Measurements from ENCODE around the gene DKC1.
A peak's percentile ranks its signal among the peaks of the same experiment; 100 is the strongest.

DKC1 gene

GRCh38 chrX:154784149-154784995 is 21.7 kb downstream of the DKC1 start:
- H3K4me2 ChIP-seq, result peak overlapping the region in 8 of 11 experiments; percentile 18 to 72 (median 46); a peak in 16 of 22 replicates
- peak overlapping the region in 2 of 11 experiments; percentile 13 to 15; a peak in 3 of 22 replicates for H3K27ac ChIP-seq
- H3K36me3 ChIP-seq, result peaks cover 9 to 76% (median 40%) of the 10 kb centered on the region in 11 experiments; a peak in 21 of 22 replicates
- peaks cover 17 to 56% (median 26%) of the 10 kb centered on the region in 10 experiments for H3K4me1 ChIP-seq
- no peak overlapping the region for H3K4me3 ChIP-seq
- H3K9ac ChIP-seq, result 0 out of 22 replicates have a peak overlapping the region, but pooled peaks of 1 of the 11 experiments have one; percentile 13
- no peak for TF ChIP-seq Cebpa-rat (IDR thresholded peaks at IDR 0.05)
- H3K27me3 ChIP-seq, result peaks cover 72 to 99% (median 93%) of the 10 kb centered on the region in 11 experiments
- no peaks in the 10 kb centered on the region; a peak in 2 of 22 replicates for H3K9me3 ChIP-seq (replicated peaks in 1 of 11)
- H4K20me1 ChIP-seq, result peaks cover 0 to 32% (median 6%) of the 10 kb centered on the region in 11 experiments; a peak in 9 of 22 replicates

GRCh38 chrX:154785716-154786115 is 23.1 kb downstream of the DKC1 start:
- H3K4me1 ChIP-seq, result peaks cover 17 to 56% (median 26%) of the 10 kb centered on the region in 10 experiments
- H3K36me3 ChIP-seq, result peaks cover 17 to 76% (median 48%) of the 10 kb centered on the region in 11 experiments
- peaks cover 0 to 29% (median 3%) of the 10 kb centered on the region in 11 experiments; a peak in 5 of 22 replicates for H4K20me1 ChIP-seq
- H3K4me3 ChIP-seq, result no peak overlapping the region
- no peak overlapping the region for H3K9ac ChIP-seq
- no peaks in the 10 kb centered on the region; a peak in 3 of 22 replicates for H3K9me3 ChIP-seq (replicated peaks in 1 of 11)
- H3K27me3 ChIP-seq, result peaks cover 72 to 99% (median 93%) of the 10 kb centered on the region in 11 experiments
- H3K4me2 ChIP-seq, result peak overlapping the region; percentile 27 to 72 (median 49); a peak in 21 of 22 replicates
- peak overlapping the region in 5 of 11 experiments; percentile 21 to 44 (median 29); a peak in 3 of 22 replicates for H3K27ac ChIP-seq
- no peak for TF ChIP-seq Cebpa-rat (IDR thresholded peaks at IDR 0.05)

DNA sequence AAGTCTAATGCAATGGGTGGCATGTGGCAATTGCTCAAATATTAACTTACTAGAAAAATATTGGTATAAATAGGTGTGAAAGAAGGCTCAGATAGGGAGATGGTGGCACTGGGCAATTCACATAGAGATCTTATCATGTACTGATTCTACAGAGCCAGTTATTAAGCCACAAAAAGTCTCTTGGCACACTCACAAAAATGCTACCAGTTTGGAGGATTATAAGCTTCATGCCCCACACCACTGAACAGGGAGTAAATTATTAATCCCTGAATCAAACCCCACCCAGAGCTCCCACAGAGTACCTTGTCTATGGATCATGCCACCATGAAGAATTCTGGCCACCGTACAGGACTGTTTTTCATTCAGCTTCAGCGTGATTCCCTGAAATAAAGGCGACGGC is 28.8 kb downstream of the DKC1 start:
- Histone ChIP-seq H3K4me1 (peaks cover under 1 to 55% (median 4%) of the 10 kb centered on the region in 10 experiments; a peak in 19 of 20 replicates), H3K4me3 (no peak overlapping the region), H3K27me3 (peaks cover 68 to 99% (median 89%) of the 10 kb centered on the region in 11 experiments), H3K36me3 (peaks cover 24 to 60% (median 45%) of the 10 kb centered on the region in 11 experiments), H4K20me1 (peaks cover 0 to 19% (median 0%) of the 10 kb centered on the region in 11 experiments; a peak in 2 of 22 replicates), H3K27ac (no peak overlapping the region), H3K4me2 (no peak overlapping the region), H3K9ac (no peak overlapping the region), H3K9me3 (replicated peaks in 1 of 11) (no peaks in the 10 kb centered on the region; a peak in 3 of 22 replicates)
- no peak for TF ChIP-seq Cebpa-rat (IDR thresholded peaks at IDR 0.05)

DNA sequence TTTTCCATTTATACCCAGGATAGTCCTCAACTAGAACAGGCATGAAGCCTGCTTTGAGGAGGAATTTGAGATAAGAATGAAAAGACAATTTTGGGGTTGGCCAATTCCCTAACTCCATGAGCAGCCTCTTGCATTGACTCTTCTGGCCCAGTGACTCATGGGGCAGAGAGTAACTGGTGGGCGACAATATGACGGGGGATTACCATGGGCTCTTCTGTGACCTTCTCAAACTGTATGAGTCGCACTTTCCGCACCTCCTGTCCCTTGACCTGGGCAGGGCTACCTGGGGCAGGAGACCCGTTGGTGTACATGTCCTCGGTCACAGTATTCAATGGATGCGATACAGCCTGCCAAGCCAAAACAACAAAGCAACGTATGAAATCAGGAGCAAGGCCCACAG is 29.3 kb downstream of the DKC1 start:
- peaks cover 24 to 59% (median 45%) of the 10 kb centered on the region in 11 experiments for H3K36me3 ChIP-seq
- H3K27me3 ChIP-seq, result peaks cover 71 to 100% (median 90%) of the 10 kb centered on the region in 11 experiments
- H3K4me1 ChIP-seq, result peaks cover 5 to 55% (median 8%) of the 10 kb centered on the region in 10 experiments; a peak in 18 of 20 replicates
- no peak overlapping the region for H3K4me2 ChIP-seq
- H3K4me3 ChIP-seq, result no peak overlapping the region
- H4K20me1 ChIP-seq, result peaks cover 0 to 19% (median 0%) of the 10 kb centered on the region in 11 experiments; a peak in 3 of 22 replicates
- no peak overlapping the region for H3K9ac ChIP-seq
- H3K27ac ChIP-seq, result no peak overlapping the region
- TF ChIP-seq Cebpa-rat (IDR thresholded peaks at IDR 0.05), result no peak
- no peaks in the 10 kb centered on the region; a peak in 3 of 22 replicates for H3K9me3 ChIP-seq (replicated peaks in 1 of 11)

- H3K4me2 ChIP-seq, result peak overlapping the region in 1 of 11 experiments; percentile 76; a peak in 1 of 22 replicates
- TF ChIP-seq Cebpa-rat (IDR thresholded peaks at IDR 0.05), result no peak
Measured at GRCh38 chrX:154793084-154793795, 30.6 kb downstream of the DKC1 start.

GRCh38 chrX:154795016-154795415 is 32.4 kb downstream of the DKC1 start:
- H3K27ac ChIP-seq, result peak overlapping the region in 4 of 11 experiments; percentile 9 to 88 (median 70); a peak in 6 of 22 replicates
- H3K4me3 ChIP-seq, result no peak overlapping the region
- peaks cover 0 to 8% (median 0%) of the 10 kb centered on the region in 11 experiments; a peak in 2 of 22 replicates for H4K20me1 ChIP-seq
- no peak for TF ChIP-seq Cebpa-rat (IDR thresholded peaks at IDR 0.05)
- H3K9ac ChIP-seq, result peak overlapping the region in 2 of 11 experiments; percentile 43 to 59; a peak in 3 of 22 replicates
- peak overlapping the region in 2 of 11 experiments; percentile 75 to 76; a peak in 4 of 22 replicates for H3K4me2 ChIP-seq
- H3K36me3 ChIP-seq, result peaks cover 14 to 30% (median 22%) of the 10 kb centered on the region in 11 experiments; a peak in 20 of 22 replicates
- H3K9me3 ChIP-seq (replicated peaks in 1 of 11), result no peaks in the 10 kb centered on the region; a peak in 1 of 22 replicates
- peaks cover 66 to 100% (median 92%) of the 10 kb centered on the region in 11 experiments for H3K27me3 ChIP-seq
- peaks cover 27 to 65% (median 37%) of the 10 kb centered on the region in 10 experiments for H3K4me1 ChIP-seq

More at GRCh38 chrX:154793084-154793795, 30.6 kb downstream of the DKC1 start:
- no peaks in the 10 kb centered on the region; a peak in 3 of 22 replicates for H3K9me3 ChIP-seq (replicated peaks in 1 of 11)
- H3K27ac ChIP-seq, result no peak overlapping the region
- H3K4me1 ChIP-seq, result peaks cover 12 to 55% (median 19%) of the 10 kb centered on the region in 10 experiments; a peak in 19 of 20 replicates
- peaks cover 20 to 47% (median 37%) of the 10 kb centered on the region in 11 experiments; a peak in 21 of 22 replicates for H3K36me3 ChIP-seq
- H3K9ac ChIP-seq, result no peak overlapping the region
- peaks cover 75 to 100% (median 92%) of the 10 kb centered on the region in 11 experiments for H3K27me3 ChIP-seq
- no peak overlapping the region for H3K4me3 ChIP-seq
- H4K20me1 ChIP-seq, result peaks cover 0 to 8% (median 0%) of the 10 kb centered on the region in 11 experiments; a peak in 3 of 22 replicates

DNA sequence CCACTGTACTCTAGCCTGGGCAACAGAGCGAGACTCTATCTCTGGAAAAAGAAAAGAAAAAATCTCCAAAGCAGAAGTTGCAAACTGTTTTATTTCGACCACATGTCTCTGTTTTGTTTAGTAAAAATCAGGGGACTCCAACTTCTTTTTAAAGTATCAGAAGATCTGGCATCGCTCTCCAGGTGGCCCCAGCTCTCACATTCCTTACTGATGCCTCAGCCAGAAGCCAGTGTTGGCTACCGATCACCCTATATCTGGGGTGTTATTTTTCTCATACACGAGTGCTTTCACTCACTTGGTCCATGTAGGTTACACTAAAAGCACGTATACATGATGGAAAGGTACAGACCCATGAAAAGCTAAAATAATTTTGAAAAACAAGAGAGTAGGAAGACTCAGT is 34.3 kb downstream of the DKC1 start:
- Histone ChIP-seq H3K27me3 (peaks cover 60 to 100% (median 92%) of the 10 kb centered on the region in 11 experiments), H3K4me1 (peaks cover 47 to 85% (median 57%) of the 10 kb centered on the region in 10 experiments), H3K9me3 (replicated peaks in 1 of 11) (0 out of 22 replicates have a peak, but pooled peaks cover 0 to 7% (median 0%) of the 10 kb centered on the region in 11 experiments), H3K27ac (peak overlapping the region in 8 of 11 experiments; percentile 19 to 88 (median 44); a peak in 11 of 22 replicates), H3K4me2 (peak overlapping the region; percentile 8 to 93 (median 80)), H3K9ac (peak overlapping the region in 2 of 11 experiments; percentile 41 to 49; a peak in 2 of 22 replicates), H4K20me1 (peaks cover 0 to 8% (median 0%) of the 10 kb centered on the region in 11 experiments; a peak in 2 of 22 replicates), H3K4me3 (no peak overlapping the region; a peak in 1 of 20 replicates), H3K36me3 (peaks cover 0 to 10% (median 4%) of the 10 kb centered on the region in 11 experiments; a peak in 15 of 22 replicates)
- no peak for TF ChIP-seq Cebpa-rat (IDR thresholded peaks at IDR 0.05)
